Endodermal cell (in vitro differentiated cells): Measurements from ENCODE around the gene LRBA. TPM values are rescaled to one million over a fixed set of nuclear protein-coding genes. Genes with fewer than 3 reads are reported as not detected.

Experiments
- DNase-seq: peaks from one replicate; pipeline ENCODE4 v3.0.0-alpha.2; 2017
- H3K27ac ChIP-seq: 2 replicates; pipeline ENCODE4 v1.5.1; 2013; ENCODE audit warnings: mild to moderate bottlenecking, low read depth, low read length, moderate library complexity
- H3K27me3 ChIP-seq: 2 replicates; pipeline ENCODE4 v1.6.1; 2013; ENCODE audit warnings: mild to moderate bottlenecking, low read length, moderate library complexity; ENCODE audit not compliant: insufficient read depth, control insufficient read depth, poor library complexity, severe bottlenecking
- H3K36me3 ChIP-seq: 2 replicates; pipeline ENCODE4 v1.7.0; 2013; ENCODE audit warnings: mild to moderate bottlenecking, low read length, moderate library complexity; ENCODE audit not compliant: control insufficient read depth, insufficient read depth
- H3K4me1 ChIP-seq: one replicate; pipeline ENCODE4 v1.7.0; 2013; ENCODE audit warnings: low read length; ENCODE audit not compliant: control insufficient read depth, insufficient read depth
- H3K4me3 ChIP-seq: 2 replicates; pipeline ENCODE4 v1.5.1; 2013; ENCODE audit warnings: mild to moderate bottlenecking, low read length, moderate library complexity
- H3K9ac ChIP-seq: 2 replicates; pipeline ENCODE4 v1.6.1; 2013; ENCODE audit warnings: mild to moderate bottlenecking, low read length, moderate library complexity; ENCODE audit not compliant: poor library complexity, severe bottlenecking; ENCODE audit errors: extremely low read depth
- H3K9me3 ChIP-seq: 2 replicates; pipeline ENCODE4 v1.6.1; 2013; ENCODE audit warnings: mild to moderate bottlenecking, low read length, moderate library complexity; ENCODE audit not compliant: control insufficient read depth
- H3K27ac Mint-ChIP-seq: 2 replicates; pipeline ENCODE4 v1.8.0; 2020; ENCODE audit warnings: mixed read lengths
- H3K27me3 Mint-ChIP-seq: 2 replicates; pipeline ENCODE4 v1.8.0; 2021; ENCODE audit warnings: mild to moderate bottlenecking, mixed read lengths; ENCODE audit not compliant: insufficient read depth
- H3K36me3 Mint-ChIP-seq: 2 replicates; pipeline ENCODE4 v1.8.0; 2020; ENCODE audit warnings: low read depth, mixed read lengths
- H3K4me1 Mint-ChIP-seq: 2 replicates; pipeline ENCODE4 v1.8.0; 2020; ENCODE audit warnings: mixed read lengths
- H3K4me3 Mint-ChIP-seq: 2 replicates; pipeline ENCODE4 v1.8.0; 2020; ENCODE audit warnings: mild to moderate bottlenecking, moderate library complexity, mixed read lengths
- H3K9me3 Mint-ChIP-seq: 2 replicates; pipeline ENCODE4 v1.8.0; 2020; ENCODE audit warnings: mild to moderate bottlenecking, mixed read lengths
- WGBS, 2 experiments: methylation state at CpG; one replicate each; pipeline versions ENCODE4 v1.1.5 to v1.1.7; 2013; ENCODE audit warnings: missing lambda C conversion rate in 2 of 2, mixed read lengths in 1 of 2; ENCODE audit not compliant: insufficient coverage in 1 of 2, insufficient read length in 1 of 2; 5-methylcytosine and 5-hydroxymethylcytosine counted together
- total RNA-seq, 2 donors: library from RNA; stranded (reverse); fragmentation: NEBNext Ultra II Directional in 1 of 2; extraction: Animal tissue kit (Norgen Biotek cat#: 25700) in 1 of 2; gene quantifications; 2 replicates in 1 of 2; 3 replicates in 1 of 2; pipeline ENCODE4 v1.2.1, GENCODE V29; 2021
- TF ChIP-seq, protein P1 (sequence below): fragments of 200-600 bp; sonication (generic); conservative IDR thresholded peaks from 2 replicates; pipeline ENCODE4 v1.5.0; 2021; ENCODE audit warnings: antibody characterized with exemption, mild to moderate bottlenecking

LRBA gene
- total RNA-seq, 2 donors from 2014 or later, result 77.3 to 95.9 TPM

DNA sequence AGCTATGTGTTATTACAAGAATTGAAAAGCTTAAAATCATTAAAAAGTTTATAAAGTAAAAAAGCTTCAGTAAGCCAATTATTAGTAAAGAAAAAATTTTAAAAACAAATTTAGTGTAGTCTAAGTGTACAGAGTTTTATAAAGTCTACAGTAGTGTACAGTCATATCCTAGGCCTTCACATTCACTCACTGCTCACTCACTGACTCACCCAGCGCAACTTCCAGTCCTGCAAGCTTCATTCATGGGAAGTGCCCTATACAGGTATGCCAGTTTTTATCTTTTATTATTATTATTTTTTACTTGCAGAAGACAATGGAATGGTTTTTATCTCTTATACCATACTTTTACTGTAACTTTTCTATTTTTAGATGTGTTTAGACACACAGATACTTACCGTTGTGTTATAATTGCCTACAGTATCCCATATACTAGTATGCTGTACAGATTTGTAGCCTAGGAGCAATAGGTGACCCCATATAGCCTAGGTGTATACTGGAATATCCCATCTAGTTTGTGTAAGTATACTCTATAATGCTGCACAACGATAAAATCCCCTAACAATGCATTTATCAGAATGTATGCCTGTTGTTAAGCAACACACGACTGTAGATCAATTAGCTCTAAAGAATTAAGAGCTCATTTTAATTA lies 706.1 kb downstream of the LRBA start:
- Histone ChIP-seq H3K4me1 (no peaks in the 10 kb centered on the region), H3K9ac (no peak overlapping the region), H3K9me3 (no peaks in the 10 kb centered on the region), H3K36me3 (peaks cover 5% of the 10 kb centered on the region), H3K27ac (no peak overlapping the region), H3K27me3 (no peaks in the 10 kb centered on the region), H3K4me3 (no peak overlapping the region)
- Mint-ChIP-seq H3K9me3 (no peaks in the 10 kb centered on the region), H3K36me3 (no peaks in the 10 kb centered on the region), H3K27ac (no peak overlapping the region), H3K4me3 (no peak overlapping the region), H3K4me1 (peaks cover 2% of the 10 kb centered on the region), H3K27me3 (no peaks in the 10 kb centered on the region)
- TF ChIP-seq, protein P1, sequence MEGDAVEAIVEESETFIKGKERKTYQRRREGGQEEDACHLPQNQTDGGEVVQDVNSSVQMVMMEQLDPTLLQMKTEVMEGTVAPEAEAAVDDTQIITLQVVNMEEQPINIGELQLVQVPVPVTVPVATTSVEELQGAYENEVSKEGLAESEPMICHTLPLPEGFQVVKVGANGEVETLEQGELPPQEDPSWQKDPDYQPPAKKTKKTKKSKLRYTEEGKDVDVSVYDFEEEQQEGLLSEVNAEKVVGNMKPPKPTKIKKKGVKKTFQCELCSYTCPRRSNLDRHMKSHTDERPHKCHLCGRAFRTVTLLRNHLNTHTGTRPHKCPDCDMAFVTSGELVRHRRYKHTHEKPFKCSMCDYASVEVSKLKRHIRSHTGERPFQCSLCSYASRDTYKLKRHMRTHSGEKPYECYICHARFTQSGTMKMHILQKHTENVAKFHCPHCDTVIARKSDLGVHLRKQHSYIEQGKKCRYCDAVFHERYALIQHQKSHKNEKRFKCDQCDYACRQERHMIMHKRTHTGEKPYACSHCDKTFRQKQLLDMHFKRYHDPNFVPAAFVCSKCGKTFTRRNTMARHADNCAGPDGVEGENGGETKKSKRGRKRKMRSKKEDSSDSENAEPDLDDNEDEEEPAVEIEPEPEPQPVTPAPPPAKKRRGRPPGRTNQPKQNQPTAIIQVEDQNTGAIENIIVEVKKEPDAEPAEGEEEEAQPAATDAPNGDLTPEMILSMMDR, result no peak
- DNase-seq, result no peak
- WGBS, 2 experiments, result 95 to 100% methylated on average over 1 to 3 of the region's 4 CpGs

DNA sequence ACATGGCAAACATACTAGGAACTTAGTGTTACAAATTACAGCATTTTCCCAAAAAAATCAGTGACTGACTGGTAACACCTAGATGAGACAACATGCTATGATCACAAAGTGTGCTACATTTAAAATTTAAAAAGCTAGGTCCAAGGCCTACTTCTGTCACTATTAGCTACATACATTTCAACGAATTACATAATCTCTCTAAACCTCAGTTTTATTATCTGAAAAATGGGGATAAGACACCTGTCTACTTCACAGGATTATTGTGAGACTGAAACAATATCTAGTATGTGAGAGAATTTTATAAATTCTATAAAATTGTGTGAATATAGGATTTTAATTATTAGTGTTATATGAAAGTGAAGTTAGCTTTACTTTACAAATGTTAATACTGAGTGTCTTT lies 708.4 kb downstream of the LRBA start:
- H3K36me3 Mint-ChIP-seq, result no peaks in the 10 kb centered on the region
- no peaks in the 10 kb centered on the region for H3K27me3 Mint-ChIP-seq
- Histone ChIP-seq H3K27me3 (no peaks in the 10 kb centered on the region), H3K36me3 (peaks cover 5% of the 10 kb centered on the region), H3K4me3 (no peak overlapping the region), H3K4me1 (no peaks in the 10 kb centered on the region), H3K9me3 (no peaks in the 10 kb centered on the region), H3K27ac (no peak overlapping the region), H3K9ac (no peak overlapping the region)
- H3K4me3 Mint-ChIP-seq, result no peak overlapping the region
- no peaks in the 10 kb centered on the region for H3K4me1 Mint-ChIP-seq
- DNase-seq, result no peak
- no peak overlapping the region for H3K27ac Mint-ChIP-seq
- TF ChIP-seq, protein P1, result no peak
- no peaks in the 10 kb centered on the region for H3K9me3 Mint-ChIP-seq
- 85% methylated on average over 1 of the region's 1 CpG; no CpG with 5 or more reads in 1 of the 2 experiments for WGBS, 2 experiments

DNA sequence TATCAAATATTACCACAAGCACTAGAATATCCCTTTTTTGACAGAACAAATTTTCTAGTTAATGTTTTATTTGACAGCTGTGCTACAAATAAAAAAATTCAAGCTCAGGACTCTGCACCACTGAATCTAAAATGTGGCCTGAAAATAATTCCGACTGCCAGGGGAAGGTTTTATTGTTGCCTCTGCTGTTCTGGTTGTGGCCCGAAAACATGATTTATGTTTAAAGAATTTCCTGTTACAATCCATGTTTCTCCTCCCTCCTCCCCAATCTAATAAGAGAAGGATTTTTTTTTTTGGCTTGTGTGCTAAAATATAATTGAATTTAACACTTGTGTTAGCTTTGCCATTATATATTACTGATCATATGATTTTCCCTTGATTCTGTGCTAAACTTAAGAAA lies 709.1 kb downstream of the LRBA start:
- H3K4me1 Mint-ChIP-seq, result no peaks in the 10 kb centered on the region
- H3K36me3 ChIP-seq, result peaks cover 5% of the 10 kb centered on the region
- 79% methylated on average over 1 of the region's 2 CpGs; no CpG with 5 or more reads in 1 of the 2 experiments for WGBS, 2 experiments
- H3K9me3 Mint-ChIP-seq, result no peaks in the 10 kb centered on the region
- no peak overlapping the region for H3K27ac Mint-ChIP-seq
- H3K4me3 ChIP-seq, result no peak overlapping the region
- H3K27me3 ChIP-seq, result no peaks in the 10 kb centered on the region
- no peak overlapping the region for H3K27ac ChIP-seq
- no peaks in the 10 kb centered on the region for H3K9me3 ChIP-seq
- DNase-seq, result no peak
- no peaks in the 10 kb centered on the region for H3K4me1 ChIP-seq
- H3K9ac ChIP-seq, result no peak overlapping the region
- H3K36me3 Mint-ChIP-seq, result no peaks in the 10 kb centered on the region
- no peak overlapping the region for H3K4me3 Mint-ChIP-seq
- H3K27me3 Mint-ChIP-seq, result no peaks in the 10 kb centered on the region
- TF ChIP-seq, protein P1, result no peak
